ES-I3 (cell line): Measurements from ENCODE around the gene PIGN.

Source experiments
- H3K36me3 ChIP-seq: 2 replicates; pipeline ENCODE4 v1.6.1; 2013; ENCODE audit warnings: mild to moderate bottlenecking, low read length, control low read depth, moderate library complexity; ENCODE audit not compliant: insufficient read depth
- H3K4me1 ChIP-seq: 2 replicates; pipeline ENCODE4 v1.6.1; 2013; ENCODE audit warnings: mild to moderate bottlenecking, control low read depth, low read length; ENCODE audit not compliant: insufficient read depth
- H3K9ac ChIP-seq: 2 replicates; pipeline ENCODE4 v1.6.1; 2013; ENCODE audit warnings: low read depth, mild to moderate bottlenecking, low read length, moderate library complexity
- H3K9me3 ChIP-seq: 2 replicates; pipeline ENCODE4 v1.6.1; 2013; ENCODE audit warnings: mild to moderate bottlenecking, low read length, moderate library complexity; ENCODE audit not compliant: control insufficient read depth, insufficient read depth

PIGN gene

GRCh38 chr18:62018034-62018758 is 168.7 kb downstream of the PIGN start:
- Histone ChIP-seq H3K4me1 (no peaks in the 10 kb centered on the region), H3K36me3 (no peaks in the 10 kb centered on the region), H3K9ac (no peak overlapping the region), H3K9me3 (peaks cover 2% of the 10 kb centered on the region; the same call in 1 of the 2 replicates)

GRCh38 chr18:62017618-62018017 is 169.2 kb downstream of the PIGN start:
- Histone ChIP-seq H3K9me3 (peaks cover 2% of the 10 kb centered on the region; the same call in 1 of the 2 replicates), H3K36me3 (no peaks in the 10 kb centered on the region), H3K9ac (no peak overlapping the region), H3K4me1 (no peaks in the 10 kb centered on the region)

DNA sequence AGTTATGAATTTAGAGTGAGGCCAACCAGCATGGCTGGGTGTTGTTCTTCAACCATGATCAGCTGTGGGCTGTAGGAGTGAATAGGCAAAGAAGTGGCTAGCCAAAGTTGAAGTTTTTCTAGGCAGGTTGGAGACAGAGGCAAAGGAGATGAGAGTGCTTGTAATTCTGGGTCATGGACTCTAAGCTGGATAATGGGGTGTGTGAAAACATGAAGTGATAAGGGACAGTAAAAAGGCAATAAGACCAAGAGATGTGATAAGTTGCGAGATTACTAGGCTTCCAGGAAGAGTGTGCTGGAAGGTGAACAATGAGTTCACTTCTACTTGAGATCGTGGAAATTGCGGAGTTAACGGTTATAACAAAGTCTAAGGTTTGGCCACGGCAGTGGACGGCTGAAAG is 175.4 kb downstream of the PIGN start:
- Histone ChIP-seq H3K9me3 (no peaks in the 10 kb centered on the region; the same call in 1 of the 2 replicates), H3K4me1 (no peaks in the 10 kb centered on the region), H3K9ac (no peak overlapping the region), H3K36me3 (no peaks in the 10 kb centered on the region)

DNA sequence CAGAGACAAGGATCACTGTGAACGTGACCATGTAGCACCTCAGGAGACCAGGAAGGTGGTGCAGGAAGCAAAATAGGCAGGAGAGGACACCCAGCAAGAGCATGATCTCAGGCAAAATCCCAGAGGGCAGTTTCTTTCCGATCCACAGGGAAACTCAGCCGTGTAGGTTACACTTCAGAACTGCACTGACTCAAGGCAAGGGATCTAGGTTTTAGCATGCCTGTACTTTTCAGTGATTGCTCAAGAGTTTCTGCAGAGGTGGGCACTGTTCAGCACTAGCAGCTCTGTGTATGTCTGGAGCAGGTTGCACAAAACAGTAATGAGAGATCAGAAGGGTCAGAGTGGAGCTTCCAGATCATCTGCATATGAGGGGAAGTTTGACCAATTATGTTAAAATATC is 177.3 kb downstream of the PIGN start:
- no peaks in the 10 kb centered on the region for H3K4me1 ChIP-seq
- no peaks in the 10 kb centered on the region for H3K36me3 ChIP-seq
- H3K9me3 ChIP-seq: peaks cover 6% of the 10 kb centered on the region; the same call in 1 of the 2 replicates
- no peak overlapping the region for H3K9ac ChIP-seq

DNA sequence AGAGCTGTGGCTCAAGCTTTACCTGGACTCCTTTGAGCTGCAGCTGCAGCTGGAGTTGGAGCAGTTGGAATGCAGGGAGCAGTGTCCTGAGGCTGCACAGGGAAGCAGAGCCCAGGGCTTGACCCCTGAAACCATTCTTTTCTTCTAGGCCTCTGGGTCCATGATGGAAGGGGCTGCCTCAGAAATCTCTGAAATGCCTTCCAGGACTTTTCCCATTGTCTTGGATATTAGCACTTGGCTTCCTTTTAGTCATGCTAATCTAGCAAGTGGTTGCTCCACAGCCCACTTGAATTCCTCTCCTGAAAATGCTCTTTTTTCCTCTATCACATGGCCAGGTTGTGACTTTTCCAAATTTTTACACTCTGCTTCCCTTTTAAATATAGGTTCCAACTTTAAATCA is 185.5 kb downstream of the PIGN start:
- no peaks in the 10 kb centered on the region; the same call in 1 of the 2 replicates for H3K36me3 ChIP-seq
- no peak overlapping the region for H3K9ac ChIP-seq
- peaks cover 6% of the 10 kb centered on the region; the same call in 1 of the 2 replicates for H3K4me1 ChIP-seq
- peaks cover 31% of the 10 kb centered on the region for H3K9me3 ChIP-seq

DNA sequence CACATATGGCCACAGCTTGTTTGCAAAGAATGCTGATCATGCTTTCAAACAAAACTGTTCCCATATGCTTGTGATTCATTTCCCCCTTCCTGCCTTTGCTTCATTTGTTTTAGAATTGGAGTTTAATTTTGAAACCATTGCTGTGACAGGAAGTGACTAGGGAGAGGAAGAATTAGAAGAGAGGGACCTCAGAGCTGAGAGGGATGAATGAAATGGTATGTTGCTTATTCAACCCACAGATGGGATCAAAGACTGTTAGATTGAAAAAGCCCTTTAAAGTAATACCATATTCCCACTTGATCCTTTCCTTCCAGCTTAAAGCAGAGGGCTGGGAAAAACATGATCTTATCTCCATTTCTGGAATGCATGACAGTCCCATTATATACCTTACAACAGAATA is 187.9 kb downstream of the PIGN start:
- Histone ChIP-seq H3K9ac (no peak overlapping the region), H3K4me1 (peaks cover 6% of the 10 kb centered on the region; the same call in 1 of the 2 replicates), H3K36me3 (no peaks in the 10 kb centered on the region; the same call in 1 of the 2 replicates), H3K9me3 (peaks cover 25% of the 10 kb centered on the region)

DNA sequence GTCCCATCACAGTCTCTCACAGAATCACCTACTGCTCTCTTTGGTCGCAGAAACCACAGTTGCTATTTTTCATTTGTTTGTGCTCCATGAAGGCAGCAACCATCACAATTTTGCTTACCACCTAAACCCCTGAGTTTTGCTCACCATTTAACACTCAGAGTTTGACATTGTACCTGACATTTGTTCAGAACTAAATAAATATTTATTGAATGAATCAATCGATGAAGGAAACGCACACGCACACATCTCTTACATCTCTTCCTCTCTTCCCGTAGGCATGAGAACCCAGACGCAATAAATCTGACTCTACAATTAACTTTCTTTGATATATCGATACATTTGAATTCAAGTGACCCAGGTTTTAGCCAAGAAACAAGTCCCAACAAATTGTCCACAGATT is 188.5 kb downstream of the PIGN start:
- Histone ChIP-seq H3K9ac (no peak overlapping the region), H3K36me3 (no peaks in the 10 kb centered on the region), H3K4me1 (peaks cover 6% of the 10 kb centered on the region; the same call in 1 of the 2 replicates), H3K9me3 (peaks cover 24% of the 10 kb centered on the region)

GRCh38 chr18:61995618-61996017 is 191.2 kb downstream of the PIGN start:
- peaks cover 15% of the 10 kb centered on the region for H3K4me1 ChIP-seq
- no peaks in the 10 kb centered on the region for H3K36me3 ChIP-seq
- H3K9me3 ChIP-seq: peaks cover 13% of the 10 kb centered on the region
- H3K9ac ChIP-seq: no peak overlapping the region

DNA sequence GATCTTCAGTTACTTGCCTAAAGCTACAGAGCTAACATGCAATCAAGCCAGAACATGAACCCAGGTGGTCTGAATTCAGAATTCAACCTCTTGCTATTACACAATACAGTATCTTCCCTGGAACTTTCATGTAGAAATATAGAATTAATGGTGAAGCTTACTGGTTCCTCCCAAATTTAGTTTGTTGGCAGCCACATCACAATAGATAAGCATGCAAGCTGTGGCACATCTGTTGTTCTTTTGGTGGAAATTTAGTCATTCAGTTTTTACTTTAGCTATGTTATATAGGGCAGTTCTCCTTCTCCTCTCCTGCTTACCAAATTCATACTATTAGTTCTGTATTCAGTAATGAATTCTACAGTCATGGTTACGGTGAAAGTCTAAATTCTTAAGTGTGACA is 193.0 kb downstream of the PIGN start:
- H3K36me3 ChIP-seq: no peaks in the 10 kb centered on the region
- peaks cover 15% of the 10 kb centered on the region for H3K4me1 ChIP-seq
- H3K9me3 ChIP-seq: no peaks in the 10 kb centered on the region
- no peak overlapping the region for H3K9ac ChIP-seq

DNA sequence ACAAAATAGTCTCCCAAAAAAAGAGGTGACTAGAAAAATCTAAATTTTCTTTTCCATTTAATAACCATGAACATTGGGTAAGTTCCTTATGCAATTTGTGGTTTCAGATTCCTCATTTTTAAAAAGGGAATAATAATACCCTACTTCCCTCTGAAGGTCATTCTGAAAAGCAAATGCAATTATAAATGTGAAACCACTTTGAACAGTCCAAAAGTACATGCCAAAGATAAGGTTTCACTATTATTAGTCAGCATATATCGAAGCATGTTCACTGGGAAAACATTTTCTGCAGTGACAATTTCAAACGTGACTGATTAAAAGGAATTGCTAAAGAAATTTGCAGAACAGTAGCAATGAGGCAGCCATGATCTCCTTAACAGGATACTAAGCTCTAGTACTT is 193.9 kb downstream of the PIGN start:
- Histone ChIP-seq H3K36me3 (no peaks in the 10 kb centered on the region), H3K4me1 (peaks cover 10% of the 10 kb centered on the region), H3K9ac (no peak overlapping the region), H3K9me3 (no peaks in the 10 kb centered on the region)

DNA sequence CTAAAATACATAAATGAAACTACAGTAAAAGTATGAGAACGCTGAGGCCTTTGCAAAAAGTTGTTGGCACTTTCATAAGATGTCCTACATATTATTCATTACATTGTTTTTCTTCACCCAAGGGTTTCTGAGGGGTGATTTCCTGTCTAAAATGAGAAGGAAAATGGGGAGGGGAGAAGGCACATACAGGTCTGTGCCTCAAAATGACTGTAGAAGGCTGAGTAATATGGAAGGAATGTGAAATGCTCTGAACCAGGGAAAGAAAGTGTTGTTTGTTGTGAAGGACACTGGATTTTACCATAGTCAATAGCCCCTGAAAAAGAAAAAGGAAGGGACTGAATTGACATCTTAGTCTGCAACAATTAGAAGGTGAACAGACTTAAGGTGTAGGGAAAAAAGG is 194.6 kb downstream of the PIGN start:
- H3K36me3 ChIP-seq: no peaks in the 10 kb centered on the region
- no peaks in the 10 kb centered on the region for H3K9me3 ChIP-seq
- no peak overlapping the region for H3K9ac ChIP-seq
- peaks cover 10% of the 10 kb centered on the region for H3K4me1 ChIP-seq

DNA sequence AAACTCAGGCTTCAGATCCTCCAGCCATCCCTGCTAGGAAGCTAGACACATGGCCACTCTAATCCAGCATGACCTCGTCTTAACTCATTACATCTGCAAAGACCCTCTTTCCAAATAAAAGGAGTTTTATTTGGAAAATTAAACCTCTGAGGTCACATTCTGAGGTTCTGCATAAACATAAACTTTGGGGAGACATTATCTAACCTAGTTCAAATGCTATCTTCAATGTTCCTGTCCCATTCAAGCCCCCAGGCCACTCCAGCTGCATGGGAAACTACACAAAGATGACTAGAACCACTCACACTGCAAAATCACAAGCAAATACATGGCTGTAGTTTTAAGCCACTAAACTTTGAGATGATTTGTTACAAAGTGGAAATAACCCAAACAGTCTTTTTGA is 195.0 kb downstream of the PIGN start:
- Histone ChIP-seq H3K4me1 (peaks cover 10% of the 10 kb centered on the region), H3K36me3 (no peaks in the 10 kb centered on the region), H3K9ac (no peak overlapping the region)

GRCh38 chr18:61991201-61991600 is 195.7 kb downstream of the PIGN start:
- no peak overlapping the region for H3K9ac ChIP-seq
- H3K36me3 ChIP-seq: no peaks in the 10 kb centered on the region
- peaks cover 10% of the 10 kb centered on the region for H3K4me1 ChIP-seq
- no peaks in the 10 kb centered on the region for H3K9me3 ChIP-seq

More for the DNA sequence above, 195.0 kb downstream of the PIGN start:
- H3K9me3 ChIP-seq: no peaks in the 10 kb centered on the region
